Measurements from ENCODE around the gene FANCL.
"Not testable (repeated sequence)": the region's sequence is repeated elsewhere in the genome, so short reads cannot be mapped to it uniquely, and the experiment has no call there.

The FANCL gene

DNA sequence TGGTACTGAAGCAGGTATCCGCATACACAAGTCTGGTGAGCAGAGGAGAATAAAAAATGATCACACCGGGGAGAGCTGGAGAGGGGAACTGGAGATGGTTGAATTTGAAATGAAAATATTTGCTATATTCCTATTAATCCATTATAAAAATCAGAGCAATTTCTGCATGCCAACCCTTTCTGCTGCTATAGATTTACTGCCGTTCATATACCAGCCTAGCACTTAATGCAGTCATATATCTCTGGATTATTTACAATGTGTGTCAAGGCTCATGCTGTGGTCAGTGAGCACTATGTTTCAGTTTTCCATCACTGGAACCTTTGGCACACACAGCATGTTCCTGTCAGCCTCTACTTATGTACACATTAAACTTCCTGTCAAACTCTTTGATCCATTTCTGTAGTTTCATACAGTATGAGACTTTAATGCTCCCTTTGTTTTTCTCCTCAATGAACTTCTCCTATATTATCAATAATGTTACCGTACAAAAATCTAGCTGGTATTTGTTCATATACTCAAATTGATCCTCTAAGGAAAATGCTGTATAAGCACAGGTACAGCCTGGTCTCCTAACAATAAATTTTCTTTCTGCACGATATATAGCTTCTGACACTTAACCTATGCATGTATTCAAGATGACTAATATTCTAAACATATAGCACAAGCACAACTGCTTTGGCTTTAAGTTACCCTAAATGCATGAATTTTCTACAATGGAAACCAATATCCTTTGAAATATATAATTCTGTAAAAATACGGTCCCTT is 36.7 kb downstream of the FANCL start:
- no peak for DNase-seq

DNA sequence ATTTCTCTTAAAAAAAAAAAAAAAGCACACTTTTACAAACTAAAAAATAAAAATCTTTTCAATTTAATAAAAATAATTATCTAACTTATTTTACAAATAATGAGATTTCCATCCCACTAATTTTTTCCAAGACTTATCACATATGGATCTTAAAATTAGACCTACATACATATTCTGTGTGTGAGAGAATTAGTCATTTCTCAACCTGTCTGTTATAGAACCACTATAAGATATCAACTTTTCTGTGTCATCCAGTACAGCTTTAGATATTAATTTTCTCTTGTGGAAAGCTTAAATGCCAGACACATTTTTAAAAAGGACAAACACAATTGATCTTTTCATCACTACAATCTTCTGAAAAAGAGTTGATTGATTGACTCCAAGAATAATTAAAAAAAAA is 38.1 kb downstream of the FANCL start:
- no peak for DNase-seq

- DNase-seq = no peak
Measured at GRCh38 chr2:58202404-58202803, 38.7 kb downstream of the FANCL start.

- no peak for DNase-seq
Measured at GRCh38 chr2:58197894-58198293, 43.2 kb downstream of the FANCL start.

DNA sequence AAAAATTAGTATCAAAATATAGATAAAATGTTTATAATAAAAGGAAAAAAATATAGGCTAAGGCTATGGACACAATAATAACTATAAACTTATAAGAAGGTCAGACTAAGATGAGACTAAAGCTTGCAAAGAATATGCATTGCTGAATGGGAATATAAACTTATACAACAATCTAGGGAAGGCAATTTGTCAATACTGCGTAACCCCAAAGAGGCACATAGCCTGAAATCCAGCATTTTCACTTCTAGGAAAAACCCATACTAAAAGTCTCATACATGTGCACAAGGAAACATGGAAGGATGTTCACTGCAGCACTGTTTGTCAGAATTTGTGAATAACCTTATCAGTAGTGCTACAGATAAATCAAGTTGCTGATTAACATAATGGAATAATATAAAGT is 45.5 kb downstream of the FANCL start:
- no peak for DNase-seq

DNA sequence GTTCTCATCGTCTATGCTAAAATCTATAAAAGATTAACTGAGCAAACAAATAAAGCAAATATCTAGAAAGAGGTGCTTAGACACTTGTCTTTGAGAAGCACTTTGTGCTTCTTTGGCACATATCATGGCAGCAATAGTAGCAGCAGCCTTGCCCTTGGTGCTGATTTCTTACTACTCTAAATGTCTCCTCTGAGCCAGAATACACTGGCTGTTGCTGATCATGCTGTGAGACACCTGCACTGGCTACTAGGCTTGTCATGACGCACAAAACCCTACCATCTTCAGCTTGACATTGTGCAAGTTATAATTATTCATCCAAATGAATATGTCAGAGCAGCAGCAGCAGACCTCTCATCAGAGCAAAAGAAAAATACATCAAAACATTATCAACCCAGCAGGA is 46.7 kb downstream of the FANCL start:
- no peak for DNase-seq

DNA sequence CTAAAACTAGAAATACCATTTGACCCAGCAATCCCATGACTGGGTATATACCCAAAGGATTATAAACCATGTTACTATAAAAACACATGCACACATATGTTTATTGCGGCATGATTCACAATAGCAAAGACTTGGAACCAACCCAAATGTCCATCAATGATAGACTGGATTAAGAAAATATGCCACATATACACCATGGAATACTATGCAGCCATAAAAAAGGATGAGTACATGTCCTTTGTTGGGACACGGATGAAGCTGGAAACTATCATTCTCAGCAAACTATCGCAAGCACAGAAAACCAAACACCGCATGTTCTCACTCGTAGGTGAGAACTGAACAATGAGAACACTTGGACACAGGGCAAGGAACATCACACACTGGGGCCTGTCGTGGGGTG is 54.1 kb downstream of the FANCL start:
- not testable (repeated sequence) for DNase-seq

- no peak for DNase-seq
Measured at GRCh38 chr2:58186501-58186900, 54.6 kb downstream of the FANCL start.

GRCh38 chr2:58182527-58182926 is 58.6 kb downstream of the FANCL start:
- no peak for DNase-seq

DNA sequence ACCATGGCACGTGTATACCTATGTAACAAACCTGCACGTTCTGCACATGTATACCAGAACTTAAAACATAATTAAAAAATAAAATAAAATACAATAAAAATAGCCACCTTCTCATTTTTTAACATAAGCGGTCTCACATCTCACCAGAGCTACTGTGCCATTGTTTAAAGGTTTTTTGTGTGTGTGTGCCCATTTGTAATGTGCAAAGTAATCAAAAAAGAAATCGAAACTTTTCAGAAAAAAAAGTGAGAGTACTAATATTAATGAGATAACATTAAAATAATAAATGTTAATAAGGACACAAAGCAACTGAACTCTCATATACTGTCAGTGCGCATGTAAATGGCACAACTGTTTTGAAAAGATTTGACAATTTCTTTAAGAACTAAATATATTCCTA is 60.5 kb downstream of the FANCL start:
- no peak for DNase-seq

- not testable (repeated sequence) for DNase-seq
Measured at GRCh38 chr2:58180175-58180574, 61.0 kb downstream of the FANCL start.

- not testable (repeated sequence) for DNase-seq
Measured at GRCh38 chr2:58177187-58177586, 63.9 kb downstream of the FANCL start.

DNA sequence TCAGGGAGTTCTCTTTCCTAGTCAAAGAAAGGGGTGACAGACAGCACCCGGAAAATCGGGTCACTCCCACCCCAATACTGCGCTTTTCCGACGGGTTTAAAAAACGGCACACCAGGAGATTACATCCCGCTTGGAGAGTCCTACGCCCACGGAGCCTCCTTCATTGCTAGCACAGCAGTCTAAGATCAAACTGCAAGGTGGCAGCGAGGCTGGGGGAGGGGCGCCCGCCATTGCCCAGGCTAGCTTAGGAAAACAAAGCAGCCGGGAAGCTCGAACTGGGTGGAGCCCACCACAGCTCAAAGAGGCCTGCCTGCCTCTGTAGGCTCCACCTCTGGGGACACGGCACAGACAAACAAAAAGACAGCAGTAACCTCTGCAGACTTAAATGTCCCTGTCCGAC is 69.3 kb downstream of the FANCL start:
- DNase-seq = not testable (repeated sequence)

DNA sequence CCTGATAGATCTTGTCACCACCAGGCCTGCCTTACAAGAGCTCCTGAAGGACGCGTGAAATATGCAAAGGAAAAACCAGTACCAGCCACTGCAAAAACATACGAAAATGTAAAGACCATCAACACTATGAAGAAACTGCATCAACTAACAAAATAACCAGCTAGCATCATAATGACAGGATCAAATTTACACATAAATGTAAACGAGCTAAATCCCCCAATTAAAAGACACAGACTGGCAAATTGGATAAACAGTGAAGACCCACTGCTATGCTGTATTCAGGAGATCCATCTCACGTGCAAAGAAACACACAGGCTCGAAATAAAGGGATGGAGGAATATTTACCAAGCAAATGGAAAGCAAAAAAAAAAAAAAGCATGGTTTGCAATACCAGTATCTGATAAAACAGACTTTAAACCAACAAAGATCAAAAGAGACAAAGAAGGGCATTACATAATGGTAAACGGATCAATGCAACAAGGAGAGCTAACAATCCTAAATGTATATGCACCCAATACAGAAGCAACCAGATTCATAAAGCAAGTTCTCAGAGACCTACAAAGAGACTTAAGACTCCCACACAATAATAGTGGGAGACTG is 70.7 kb downstream of the FANCL start:
- DNase-seq = not testable (repeated sequence)

DNA sequence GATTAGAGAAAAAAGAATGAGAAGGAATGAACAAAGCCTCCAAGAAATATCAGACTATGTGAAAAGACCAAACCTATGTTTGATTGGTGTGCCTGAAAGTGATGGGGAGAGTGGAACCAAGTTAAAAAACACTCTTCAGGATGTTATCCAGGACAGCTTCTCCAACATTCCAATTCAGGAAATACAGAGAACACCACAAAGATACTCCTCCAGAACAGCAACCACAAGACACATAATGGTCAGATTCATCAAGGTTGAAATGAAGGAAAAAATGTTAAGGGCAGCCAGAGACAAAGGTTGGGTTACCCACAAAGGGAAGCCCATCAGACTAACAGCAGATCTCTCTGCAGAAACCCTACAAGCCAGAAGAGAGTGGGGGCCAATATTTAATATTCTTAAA is 71.3 kb downstream of the FANCL start:
- DNase-seq = not testable (repeated sequence)

DNA sequence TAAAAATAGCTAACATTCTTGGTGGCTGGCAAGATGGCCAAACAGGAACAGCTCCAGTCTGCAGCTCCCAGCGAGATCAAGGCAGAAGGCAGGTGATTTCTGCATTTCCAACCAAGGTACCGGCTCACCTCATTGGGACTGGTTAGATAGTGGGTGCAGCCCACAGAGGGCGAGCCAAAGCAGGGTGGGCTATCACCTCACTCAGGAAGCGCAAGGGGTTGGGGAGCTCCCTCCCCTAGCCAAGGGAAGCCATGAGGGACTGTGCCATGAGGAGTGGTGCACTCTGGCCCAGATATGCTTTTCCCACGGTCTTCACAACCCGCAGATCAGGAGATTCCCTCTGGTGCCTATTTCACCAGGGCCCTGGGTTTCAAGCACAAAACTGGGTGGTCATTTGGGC is 73.0 kb downstream of the FANCL start:
- DNase-seq = not testable (repeated sequence)

DNA sequence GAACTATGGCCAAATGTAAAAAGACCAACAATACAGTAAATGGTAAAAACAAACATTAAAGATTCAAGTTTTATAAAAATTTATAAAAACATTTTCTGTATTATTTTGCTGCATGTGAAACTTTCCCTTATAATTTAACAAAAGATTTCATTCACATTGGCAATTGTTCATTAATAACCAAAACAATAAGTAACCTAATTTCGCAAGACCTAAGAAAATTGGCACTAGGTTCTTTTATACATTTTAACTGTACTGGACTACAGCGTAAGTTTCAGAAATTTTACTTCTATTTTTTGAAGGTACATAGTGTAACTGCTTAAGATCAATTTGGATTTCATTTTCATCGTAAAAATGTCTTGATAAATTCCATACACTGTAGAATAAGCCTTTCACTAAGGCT is 77.2 kb downstream of the FANCL start:
- no peak for DNase-seq

- no peak for DNase-seq
Measured at GRCh38 chr2:58158481-58158880, 82.6 kb downstream of the FANCL start.

DNA sequence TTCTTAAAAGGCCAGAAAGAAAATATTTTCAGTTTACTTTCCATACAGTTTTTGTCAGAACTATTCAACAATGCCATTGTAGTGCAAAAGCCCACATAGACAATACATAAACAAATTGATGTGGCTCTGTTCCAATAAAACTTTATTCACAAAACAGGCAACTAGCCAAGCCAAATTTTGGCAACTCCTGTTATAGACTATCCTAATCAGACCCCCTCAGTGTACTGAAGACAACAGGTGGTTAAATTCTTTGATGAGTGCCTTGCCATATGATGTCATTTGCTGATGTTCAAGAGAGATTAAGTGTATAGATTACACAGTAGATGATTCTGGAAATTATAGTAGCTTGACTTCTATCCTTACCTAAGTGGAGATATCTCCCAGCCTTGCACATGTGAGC is 83.4 kb downstream of the FANCL start:
- peak; percentile 13 for DNase-seq

DNA sequence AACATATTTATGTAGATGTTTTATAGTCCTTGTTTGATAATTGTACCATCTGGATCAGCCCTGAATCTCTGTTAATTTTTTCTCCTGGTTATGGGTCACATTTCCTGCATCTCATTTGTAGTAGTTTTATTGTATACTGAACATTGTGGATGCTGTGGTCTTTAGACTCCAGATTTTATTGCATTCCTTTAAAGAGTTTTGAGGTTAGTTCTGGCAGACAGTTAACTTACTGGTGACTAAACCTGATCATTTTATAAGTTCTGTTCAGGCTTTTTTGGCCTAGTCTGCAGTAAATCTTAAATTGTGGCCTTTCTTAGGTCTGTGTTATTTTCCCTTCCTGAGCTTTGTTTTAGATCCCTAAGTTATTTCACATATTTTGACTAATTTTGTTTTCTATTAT is 84.3 kb downstream of the FANCL start:
- no peak for DNase-seq

DNA sequence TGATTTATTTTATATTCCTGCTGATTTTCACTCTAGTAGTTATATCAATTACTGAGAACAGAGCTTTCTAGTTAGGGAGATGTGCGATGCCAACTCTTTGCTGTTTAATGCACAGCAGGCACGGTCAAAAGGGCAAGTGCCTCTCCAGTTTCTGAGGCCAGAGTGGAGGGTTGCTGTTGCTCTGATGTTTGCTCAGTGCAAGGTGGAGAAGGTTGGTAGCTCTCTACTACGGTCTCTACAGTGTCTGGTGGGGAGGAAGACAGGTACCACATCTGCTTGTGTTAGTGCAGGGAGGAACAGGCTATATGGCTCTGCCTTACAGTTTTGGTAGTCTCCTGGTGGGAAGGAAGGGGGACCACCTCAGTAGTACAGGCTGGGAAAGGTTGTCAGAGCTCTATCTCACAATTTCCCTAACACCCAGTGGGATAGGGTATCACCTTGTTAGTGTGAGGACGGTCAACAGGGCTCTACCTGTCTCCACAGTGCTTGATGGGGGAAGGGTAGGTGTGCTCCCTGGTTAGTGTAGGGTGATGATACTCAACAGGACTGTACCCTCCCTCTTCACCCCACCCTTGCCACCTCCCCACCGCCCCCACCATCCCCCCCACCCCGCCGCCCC is 85.9 kb downstream of the FANCL start:
- no peak for DNase-seq

DNA sequence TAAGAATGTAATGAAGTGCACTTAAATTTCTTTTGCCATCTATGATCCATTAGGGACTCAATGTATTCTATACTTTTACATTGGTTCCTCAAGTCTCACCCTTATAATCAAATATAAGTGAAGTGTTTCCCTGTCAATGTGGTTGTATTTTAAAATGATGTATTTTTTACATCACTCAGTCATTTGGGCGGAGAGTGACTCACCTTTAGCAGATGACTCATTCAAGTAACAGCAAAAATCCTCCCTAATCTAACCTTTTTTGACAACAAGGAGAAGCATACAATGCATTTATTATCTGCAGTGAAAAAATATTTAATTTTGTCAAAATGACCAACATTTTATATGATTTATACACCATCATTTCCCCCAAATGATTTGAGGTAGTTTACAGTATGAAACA is 94.4 kb downstream of the FANCL start:
- DNase-seq = no peak

DNA sequence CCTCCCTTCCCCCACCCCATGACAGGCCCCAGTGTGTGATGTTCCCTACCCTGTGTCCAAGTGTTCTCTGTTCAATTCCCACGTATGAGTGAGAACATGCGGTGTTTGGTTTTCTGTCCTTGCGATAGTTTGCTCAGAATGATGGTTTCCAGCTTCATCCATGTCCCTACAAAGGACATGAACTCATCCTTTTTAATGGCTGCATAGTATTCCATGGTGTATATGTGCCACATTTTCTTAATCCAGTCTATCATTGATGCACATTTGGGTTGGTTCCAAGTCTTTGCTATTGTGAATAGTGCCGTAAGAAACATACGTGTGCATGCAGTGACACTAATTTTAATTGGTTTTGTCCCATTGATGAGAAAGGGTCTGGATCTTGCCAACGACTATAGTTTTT is 95.4 kb downstream of the FANCL start:
- DNase-seq = not testable (repeated sequence)

DNA sequence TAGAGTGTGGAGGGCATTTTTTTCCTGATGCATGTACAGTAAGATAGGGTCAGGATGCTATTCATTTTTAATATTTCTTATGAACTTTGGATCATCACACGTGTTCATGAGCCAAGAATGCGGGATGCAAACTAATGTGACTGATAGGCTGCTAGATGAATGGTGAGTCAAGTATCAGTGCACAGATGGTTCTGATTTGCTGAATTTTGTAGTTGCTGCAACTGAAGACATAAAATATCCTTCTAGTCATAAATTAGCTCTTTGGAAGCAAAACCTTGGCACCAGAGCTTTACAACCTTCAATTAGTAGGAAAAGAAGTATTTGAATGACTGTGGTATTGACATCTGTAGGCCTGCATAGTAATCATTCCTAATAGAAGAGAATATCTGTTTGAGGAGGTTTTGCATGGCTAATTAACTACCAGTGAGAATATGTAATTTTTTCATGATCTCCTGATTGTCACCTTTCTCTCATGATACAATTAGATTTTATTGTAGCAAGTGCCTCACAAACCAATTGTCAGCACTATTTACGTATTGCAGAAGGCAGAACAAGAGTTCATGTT is 100.5 kb downstream of the FANCL start:
- no peak for DNase-seq
